ENCODE data around the gene MVP. TPM values are rescaled to one million over a fixed set of nuclear protein-coding genes. Genes with fewer than 3 reads are reported as not detected.
"Not testable (repeated sequence)": the region's sequence is repeated elsewhere in the genome, so short reads cannot be mapped to it uniquely, and the experiment has no call there.

The MVP gene
- total and polyA plus RNA-seq, 7 donors, result 62.3 to 368 (median 94.5) TPM

- Histone ChIP-seq H3K36me3 (no peaks in the 10 kb centered on the region), H3K9me3 (no peaks in the 10 kb centered on the region), H3K4me1 (no peaks in the 10 kb centered on the region), H3K4me3 (no peak overlapping the region), H3K27me3 (no peaks in the 10 kb centered on the region), H3K27ac (no peak overlapping the region)
- WGBS, 2 donors, result 79 to 83% methylated on average over 10 of the region's 10 CpGs
- no peak for TF ChIP-seq CTCF (IDR thresholded peaks at IDR 0.05)
- no peak for TF ChIP-seq POLR2A (IDR thresholded peaks at IDR 0.05)
- no peak for TF ChIP-seq EP300 (IDR thresholded peaks at IDR 0.05)
- TF ChIP-seq POLR2AphosphoS5 (IDR thresholded peaks at IDR 0.05), result no peak
- intact Hi-C loops (cut with DNase I), result no loop called here
- DNase-seq, result no peak
Measured at GRCh38 chr16:29779474-29779873, 40.8 kb upstream of the MVP start.

- H3K9me3 ChIP-seq, H3K27me3 ChIP-seq, DNase-seq, H3K4me3 ChIP-seq, H3K27ac ChIP-seq, H3K36me3 ChIP-seq: not testable (repeated sequence)
- intact Hi-C loops (cut with DNase I), result loop anchor here (10.0 kb wide), 1 partner anchor 61 kb away; no protein-coding TSS in a partner anchor
- peaks cover 0 to 11% (median 0%) of the 10 kb centered on the region in 4 donors for H3K4me1 ChIP-seq
- 88 to 89% methylated on average over 13 of the region's 13 CpGs for WGBS, 2 donors
Measured at GRCh38 chr16:29783094-29783953, 36.9 kb upstream of the MVP start.

GRCh38 chr16:29784157-29784556 lies 36.1 kb upstream of the MVP start:
- no peak overlapping the region for H3K27ac ChIP-seq
- 92 to 95% methylated on average over 2 of the region's 2 CpGs for WGBS, 2 donors
- intact Hi-C loops (cut with DNase I), result loop anchor here (10.0 kb wide), 1 partner anchor 61 kb away; no protein-coding TSS in a partner anchor
- no peaks in the 10 kb centered on the region for H3K36me3 ChIP-seq
- DNase-seq, result no peak
- no peaks in the 10 kb centered on the region for H3K9me3 ChIP-seq
- TF ChIP-seq POLR2AphosphoS5 (IDR thresholded peaks at IDR 0.05), result no peak
- H3K4me3 ChIP-seq, result no peak overlapping the region
- no peaks in the 10 kb centered on the region for H3K27me3 ChIP-seq
- H3K4me1 ChIP-seq, result peaks cover 0 to 11% (median 0%) of the 10 kb centered on the region in 4 donors

GRCh38 chr16:29784901-29785500 lies 35.3 kb upstream of the MVP start:
- H3K36me3 ChIP-seq, result no peaks in the 10 kb centered on the region
- peak overlapping the region in 3 of 4 donors; percentile 27 to 33 (median 33) for H3K4me3 ChIP-seq
- intact Hi-C loops (cut with DNase I), result loop anchor here (5.0 to 10.0 kb wide), 2 partner anchors 60 to 83 kb away; no protein-coding TSS in a partner anchor
- WGBS, 2 donors, result 39 to 76% methylated on average over 38 of the region's 38 CpGs
- TF ChIP-seq POLR2A (IDR thresholded peaks at IDR 0.05) (no peak), EP300 (IDR thresholded peaks at IDR 0.05) (no peak), POLR2AphosphoS5 (IDR thresholded peaks at IDR 0.05) (no peak), CTCF (IDR thresholded peaks at IDR 0.05) (peak; percentile 25 to 84 (median 65))
- H3K4me1 ChIP-seq, result peaks cover 0 to 18% (median 6%) of the 10 kb centered on the region in 4 donors
- no peaks in the 10 kb centered on the region for H3K27me3 ChIP-seq
- peak; percentile 84 for DNase-seq
- H3K27ac ChIP-seq, result no peak overlapping the region
- H3K9me3 ChIP-seq, result no peaks in the 10 kb centered on the region

GRCh38 chr16:29787155-29787554 lies 33.1 kb upstream of the MVP start:
- intact Hi-C loops (cut with DNase I), result loop anchor here (5.0 to 10.0 kb wide), 2 partner anchors 58 to 85 kb away; no protein-coding TSS in a partner anchor
- H3K4me3 ChIP-seq, H3K9me3 ChIP-seq, H3K27me3 ChIP-seq, DNase-seq, H3K36me3 ChIP-seq, H3K27ac ChIP-seq: not testable (repeated sequence)
- WGBS, 2 donors, result 91 to 92% methylated on average over 4 of the region's 4 CpGs
- H3K4me1 ChIP-seq, result peaks cover 0 to 32% (median 16%) of the 10 kb centered on the region in 4 donors

- Histone ChIP-seq H3K9me3 (no peaks in the 10 kb centered on the region), H3K27ac (peak overlapping the region; percentile 83 to 94 (median 88)), H3K4me3 (peak overlapping the region; percentile 50 to 99 (median 75)), H3K36me3 (no peaks in the 10 kb centered on the region), H3K4me1 (peaks cover 0 to 29% (median 16%) of the 10 kb centered on the region in 4 donors), H3K27me3 (no peaks in the 10 kb centered on the region)
- no peak for TF ChIP-seq POLR2A (IDR thresholded peaks at IDR 0.05)
- TF ChIP-seq CTCF (IDR thresholded peaks at IDR 0.05), result no peak
- TF ChIP-seq EP300 (IDR thresholded peaks at IDR 0.05), result no peak
- DNase-seq, result no peak
- WGBS, 2 donors, result 72 to 81% methylated on average over 20 of the region's 20 CpGs
- intact Hi-C loops (cut with DNase I), result loop anchor here (1.0 to 10.0 kb wide), 3 partner anchors 16 to 87 kb away; no protein-coding TSS in a partner anchor
Measured at GRCh38 chr16:29789775-29790182, 30.5 kb upstream of the MVP start.

Data from sigmoid colon (tissue), 7 donors.